KBM-7 (cell line): Measurements from ENCODE around the gene TRAPPC12.
"Not testable (repeated sequence)": the region's sequence is repeated elsewhere in the genome, so short reads cannot be mapped to it uniquely, and the experiment has no call there.

Source experiments
- DNase-seq: peaks from one replicate; pipeline ENCODE4 v3.0.0-alpha.2; 2015
- in situ Hi-C: fragments of 300-500 bp; cut with MboI; formaldehyde crosslinking; loops from 2 replicates; pipeline ENCODE4 v1.14.3; 2020; ENCODE audit warnings: low sequenced_read_pairs, low pct_unique_long_range_greater_than_20kb, mixed read lengths

Gene TRAPPC12

DNA sequence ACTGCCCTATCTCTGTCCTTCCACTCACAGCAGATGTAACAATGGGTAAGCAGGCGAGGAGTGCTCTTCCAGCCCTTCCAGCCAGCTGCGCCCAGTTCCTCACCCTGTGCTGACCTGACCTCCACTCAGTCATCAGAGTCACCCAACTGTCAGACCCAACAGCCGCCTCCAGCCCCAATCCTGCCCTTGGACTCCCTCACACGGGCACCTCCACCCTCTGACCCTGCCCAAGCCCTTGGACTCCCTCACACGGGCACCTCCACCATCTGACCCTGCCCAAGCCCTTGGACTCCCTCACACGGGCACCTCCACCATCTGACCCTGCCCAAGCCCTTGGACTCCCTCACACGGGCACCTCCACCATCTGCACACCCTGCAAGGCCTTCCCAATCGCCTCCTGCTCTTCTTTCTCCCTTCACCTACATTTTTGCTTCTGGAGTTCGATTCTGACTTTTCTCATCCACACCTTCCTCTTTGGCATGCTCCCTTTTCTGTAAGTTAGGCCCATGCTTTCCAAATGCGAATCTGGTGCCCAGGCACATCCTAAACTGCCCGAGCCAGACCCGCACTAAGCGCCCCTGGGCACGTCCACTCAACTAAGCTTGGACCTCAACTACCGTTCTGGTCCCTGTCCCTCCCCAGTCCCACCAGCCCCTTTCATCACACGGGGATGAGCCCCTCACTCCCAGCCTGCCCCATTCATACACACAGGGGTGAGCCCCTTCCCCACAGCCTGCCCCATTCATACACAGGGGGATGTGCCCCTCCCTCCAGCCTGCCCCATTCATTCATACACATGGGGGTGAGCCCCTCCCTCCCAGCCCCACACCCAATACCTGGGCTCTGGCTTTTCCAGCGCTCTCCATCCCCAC, 17.7 kb upstream of the TRAPPC12 start:
- in situ Hi-C loops: no loop called here
- DNase-seq: no peak

DNA sequence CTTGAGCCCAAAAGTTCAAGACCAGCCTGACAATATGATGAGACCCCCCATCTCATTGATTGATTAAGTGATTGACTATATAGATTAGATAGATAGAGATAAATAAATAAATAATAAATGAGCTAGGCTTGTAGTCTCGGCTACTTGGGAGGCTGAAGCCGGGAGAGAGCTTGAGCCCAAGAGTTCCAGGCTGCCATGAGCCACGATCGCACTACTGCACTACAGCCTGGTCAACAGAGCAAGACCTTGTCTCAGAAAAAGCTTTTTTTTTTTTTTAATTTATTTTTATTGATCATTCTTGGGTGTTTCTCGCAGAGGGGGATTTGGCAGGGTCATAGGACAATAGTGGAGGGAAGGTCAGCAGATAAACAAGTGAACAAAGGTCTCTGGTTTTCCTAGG, 14.3 kb upstream of the TRAPPC12 start:
- in situ Hi-C loops: no loop called here
- DNase-seq: no peak

DNA sequence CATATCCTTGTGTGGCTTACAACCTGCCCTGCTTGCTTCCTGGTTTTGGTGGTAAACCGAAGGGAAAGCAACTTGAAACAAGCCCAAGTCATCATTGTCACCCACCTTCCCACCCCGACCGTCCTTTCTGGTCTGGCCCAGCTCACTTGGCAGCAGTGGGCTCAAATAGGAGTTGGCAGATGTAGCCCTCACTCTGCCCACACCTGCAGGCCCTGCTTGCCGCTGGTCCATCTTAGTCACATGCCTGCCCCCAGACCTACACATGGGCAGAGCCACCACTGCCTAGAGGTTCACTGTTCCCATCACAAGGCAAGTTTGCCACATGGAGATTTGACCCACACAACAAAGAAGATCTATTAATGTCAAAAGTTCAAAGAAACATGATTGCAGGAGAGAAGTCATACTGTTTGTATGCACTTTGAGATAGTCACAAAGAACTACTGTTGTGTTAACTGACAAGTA, 11.2 kb upstream of the TRAPPC12 start:
- DNase-seq: no peak
- in situ Hi-C loops: no loop called here

DNA sequence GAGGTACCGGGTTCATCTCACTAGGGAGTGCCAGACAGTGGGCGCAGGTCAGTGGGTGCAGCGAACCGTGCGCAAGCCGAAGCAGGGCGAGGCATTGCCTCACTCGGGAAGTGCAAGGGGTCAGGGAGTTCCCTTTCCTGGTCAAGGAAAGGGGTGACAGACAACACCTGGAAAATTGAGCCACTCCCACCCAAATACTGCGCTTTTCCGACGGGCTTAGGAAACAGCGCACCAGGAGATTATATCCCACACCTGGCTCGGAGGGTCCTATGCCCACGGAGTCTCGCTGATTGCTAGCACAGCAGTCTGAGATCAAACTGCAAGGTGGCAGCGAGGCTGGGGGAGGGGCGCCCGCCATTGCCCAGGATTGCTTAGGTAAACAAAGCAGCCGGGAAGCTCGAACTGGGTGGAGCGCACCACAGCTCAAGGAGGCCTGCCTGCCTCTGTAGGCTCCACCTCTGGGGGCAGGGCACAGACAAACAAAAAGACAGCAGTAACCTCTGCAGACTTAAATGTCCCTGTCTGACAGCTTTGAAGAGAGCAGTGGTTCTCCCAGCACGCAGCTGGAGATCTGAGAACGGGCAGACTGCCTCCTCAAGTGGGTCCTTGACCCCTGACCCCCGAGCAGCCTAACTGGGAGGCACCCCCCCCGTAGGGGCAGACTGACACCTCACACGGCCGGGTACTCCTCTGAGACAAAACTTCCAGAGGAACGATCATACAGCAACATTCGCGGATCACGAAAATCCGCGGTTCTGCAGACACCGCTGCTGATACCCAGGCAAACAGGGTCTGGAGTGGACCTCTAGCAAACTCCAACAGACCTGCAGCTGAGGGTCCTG, 9.9 kb upstream of the TRAPPC12 start:
- in situ Hi-C loops, DNase-seq: not testable (repeated sequence)

DNA sequence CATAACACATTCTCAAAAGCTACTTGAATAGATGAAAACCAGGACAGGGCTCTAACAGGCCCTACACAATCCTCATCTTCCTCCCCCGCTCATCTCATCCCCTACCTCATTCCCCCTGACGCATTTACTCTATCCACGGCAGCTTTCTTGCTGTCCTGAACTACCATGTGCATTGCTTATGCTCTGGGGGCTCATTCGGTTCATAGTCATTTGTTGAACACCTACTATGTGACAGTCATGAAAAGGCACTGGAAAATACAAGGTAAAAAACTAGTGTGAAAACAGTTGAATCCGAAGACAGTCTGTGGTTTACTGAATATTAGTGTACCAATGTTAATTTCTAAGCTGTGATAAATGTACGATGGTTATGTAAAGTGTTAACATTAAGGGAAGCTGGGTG, 2.7 kb upstream of the TRAPPC12 start:
- in situ Hi-C loops: no loop called here

DNA sequence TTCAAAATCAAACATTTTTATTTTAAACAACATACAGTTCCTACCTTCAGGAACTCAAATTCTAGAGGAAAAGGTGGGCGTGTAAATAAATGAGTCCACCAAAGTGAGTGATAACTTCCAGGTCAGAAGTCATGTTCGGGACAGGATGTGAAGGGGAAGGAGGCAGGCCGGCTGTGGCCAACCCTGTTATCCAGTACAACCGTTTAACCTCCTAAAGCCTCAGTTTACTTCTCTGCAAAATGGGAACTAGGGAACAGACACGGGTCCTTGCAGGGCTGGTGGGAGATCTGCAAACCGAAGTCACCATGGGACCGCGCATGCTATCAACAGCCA, 2.2 kb upstream of the TRAPPC12 start:
- no peak for DNase-seq
- in situ Hi-C loops: no loop called here

More for the DNA sequence above, 2.7 kb upstream of the TRAPPC12 start:
- no peak for DNase-seq

DNA sequence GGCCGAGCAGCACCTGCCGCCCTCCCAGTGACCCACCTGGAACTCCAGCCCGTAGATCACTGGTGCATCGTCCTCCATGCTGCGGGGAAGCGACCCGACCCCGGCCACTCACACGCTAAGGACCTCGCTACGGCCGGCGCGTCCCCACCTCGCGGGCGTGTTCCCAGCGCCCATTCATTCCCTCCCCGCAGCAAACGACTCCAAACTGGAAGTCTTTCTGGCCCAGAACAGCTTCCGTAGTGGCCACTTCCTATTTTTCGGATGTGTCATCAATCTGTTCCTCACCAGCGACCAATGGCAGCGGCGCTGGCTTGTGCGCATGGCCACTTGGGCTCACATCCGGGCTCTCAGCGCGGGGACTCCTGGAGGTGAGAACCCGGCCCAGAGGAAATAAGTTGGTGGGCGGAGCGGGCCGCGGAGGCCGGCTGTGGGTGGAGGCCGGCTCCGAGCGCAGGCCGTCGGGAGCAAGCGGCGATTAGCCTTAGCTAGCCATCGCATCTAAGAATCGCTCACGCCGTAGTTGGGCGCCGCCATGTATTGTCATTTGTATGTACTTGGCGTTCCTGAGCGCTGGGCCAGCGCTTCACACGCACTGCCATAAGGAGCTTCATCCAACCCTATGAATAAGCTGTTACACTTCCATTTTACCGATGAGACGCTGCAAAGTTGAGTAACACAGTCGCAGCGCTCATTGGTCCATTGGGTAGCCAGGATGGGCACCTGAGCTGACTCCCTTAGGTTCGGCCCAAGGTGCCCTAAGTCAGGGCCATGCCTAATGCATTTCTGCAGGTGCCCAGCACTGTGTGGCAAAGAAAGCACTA, 1.7 kb upstream of the TRAPPC12 start, which contains the start of gene EIPR1:
TSS of gene EIPR1 (minus strand) at position 207 of the 821 bp plus-strand sequence. CDS start at position 78, 129 bp downstream.
- in situ Hi-C loops: no loop called here

DNA sequence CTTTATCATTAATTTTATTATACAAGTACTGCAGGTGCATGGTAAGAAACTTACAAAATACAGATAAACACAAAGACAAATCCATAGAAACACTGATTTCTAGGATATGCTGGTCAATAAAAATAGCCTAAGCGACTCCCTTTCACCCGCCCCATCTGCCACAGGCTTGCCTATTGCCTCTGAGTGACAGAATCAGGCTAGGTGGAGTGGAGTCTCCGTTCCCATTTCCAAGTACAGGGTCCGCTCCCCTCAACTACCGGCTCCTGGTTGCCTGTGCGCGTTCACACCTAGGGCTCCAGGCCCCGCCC, 201 bp upstream of the TRAPPC12 start:
- DNase-seq: no peak
- in situ Hi-C loops: no loop called here

More for the DNA sequence above, 1.7 kb upstream of the TRAPPC12 start, which contains the start of gene EIPR1:
- DNase-seq: peak; percentile 98

DNA sequence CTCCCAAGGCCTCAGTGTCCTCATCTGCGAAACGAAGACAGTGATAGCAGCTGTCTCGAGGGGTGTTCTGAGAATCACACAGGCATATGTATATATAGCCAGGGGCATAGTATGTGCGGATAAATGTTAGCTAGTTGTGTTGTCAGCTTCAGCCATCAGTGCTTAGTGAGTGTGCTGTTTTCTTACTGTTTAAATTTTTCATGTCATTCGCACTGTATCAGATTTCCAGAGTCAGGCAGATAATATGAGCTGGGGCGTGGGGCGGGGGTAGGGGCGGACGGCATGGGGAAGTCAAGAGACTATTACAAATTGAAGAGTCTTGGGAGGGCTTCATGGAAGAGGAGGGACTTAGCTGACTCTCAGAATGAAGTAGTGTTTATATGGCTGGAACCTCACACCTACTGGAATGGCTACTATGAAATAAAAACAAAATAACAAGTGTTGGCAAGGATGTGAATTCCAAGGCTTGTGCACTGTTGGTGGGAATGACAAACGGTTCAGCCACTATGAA, 7.0 kb downstream of the TRAPPC12 start:
- in situ Hi-C loops: no loop called here

DNA sequence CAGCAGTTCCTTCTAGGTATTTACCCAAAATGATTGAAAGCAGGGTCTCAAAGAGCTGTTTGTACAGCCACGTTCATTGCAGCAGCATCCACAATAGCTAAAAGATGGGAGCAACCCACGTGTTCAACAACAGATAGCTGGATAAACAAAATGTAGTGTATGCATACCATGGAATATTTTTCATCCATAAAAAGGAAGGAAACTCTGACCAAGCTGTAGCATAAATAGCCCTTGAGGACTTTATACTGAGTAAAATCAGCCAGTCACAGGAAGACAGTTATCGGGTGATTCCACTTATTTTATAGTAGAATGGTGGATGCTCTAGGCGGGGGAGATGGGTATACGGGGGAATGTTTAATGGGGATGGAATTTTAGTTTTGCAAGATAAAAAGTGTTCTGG, 7.5 kb downstream of the TRAPPC12 start:
- in situ Hi-C loops: no loop called here
- no peak for DNase-seq

More for the DNA sequence above, 7.0 kb downstream of the TRAPPC12 start:
- DNase-seq: no peak

DNA sequence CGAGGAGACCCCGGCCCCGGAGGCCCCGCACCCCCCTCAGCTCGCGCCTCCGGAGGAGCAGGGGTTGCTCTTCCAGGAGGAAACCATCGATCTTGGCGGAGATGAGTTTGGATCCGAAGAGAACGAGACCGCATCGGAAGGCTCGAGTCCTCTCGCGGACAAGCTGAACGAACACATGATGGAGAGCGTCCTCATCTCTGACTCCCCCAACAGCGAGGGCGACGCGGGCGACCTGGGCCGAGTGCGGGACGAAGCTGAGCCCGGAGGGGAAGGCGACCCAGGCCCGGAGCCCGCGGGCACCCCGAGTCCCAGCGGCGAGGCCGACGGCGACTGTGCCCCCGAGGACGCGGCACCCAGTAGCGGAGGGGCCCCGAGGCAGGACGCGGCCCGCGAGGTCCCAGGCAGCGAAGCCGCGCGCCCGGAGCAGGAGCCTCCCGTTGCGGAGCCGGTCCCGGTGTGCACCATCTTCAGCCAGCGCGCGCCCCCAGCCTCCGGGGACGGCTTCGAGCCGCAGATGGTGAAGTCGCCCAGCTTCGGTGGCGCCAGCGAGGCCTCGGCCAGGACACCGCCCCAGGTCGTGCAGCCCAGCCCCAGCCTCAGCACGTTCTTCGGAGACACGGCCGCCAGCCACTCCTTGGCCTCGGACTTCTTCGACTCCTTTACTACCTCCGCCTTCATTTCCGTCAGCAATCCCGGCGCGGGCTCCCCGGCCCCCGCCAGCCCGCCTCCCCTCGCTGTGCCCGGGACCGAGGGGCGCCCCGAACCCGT, 8.3 kb downstream of the TRAPPC12 start:
- in situ Hi-C loops: no loop called here
- no peak for DNase-seq

DNA sequence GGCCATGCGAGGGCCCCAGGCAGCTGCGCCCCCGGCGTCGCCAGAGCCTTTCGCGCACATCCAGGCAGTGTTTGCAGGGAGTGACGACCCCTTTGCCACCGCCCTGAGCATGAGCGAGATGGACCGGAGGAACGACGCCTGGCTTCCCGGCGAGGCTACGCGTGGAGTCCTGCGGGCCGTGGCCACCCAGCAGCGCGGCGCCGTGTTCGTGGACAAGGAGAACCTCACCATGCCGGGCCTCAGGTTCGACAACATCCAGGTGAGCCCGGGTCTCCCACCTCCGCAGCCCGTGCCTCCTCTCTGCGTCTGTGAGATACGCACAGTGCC, 8.9 kb downstream of the TRAPPC12 start:
- in situ Hi-C loops: no loop called here

DNA sequence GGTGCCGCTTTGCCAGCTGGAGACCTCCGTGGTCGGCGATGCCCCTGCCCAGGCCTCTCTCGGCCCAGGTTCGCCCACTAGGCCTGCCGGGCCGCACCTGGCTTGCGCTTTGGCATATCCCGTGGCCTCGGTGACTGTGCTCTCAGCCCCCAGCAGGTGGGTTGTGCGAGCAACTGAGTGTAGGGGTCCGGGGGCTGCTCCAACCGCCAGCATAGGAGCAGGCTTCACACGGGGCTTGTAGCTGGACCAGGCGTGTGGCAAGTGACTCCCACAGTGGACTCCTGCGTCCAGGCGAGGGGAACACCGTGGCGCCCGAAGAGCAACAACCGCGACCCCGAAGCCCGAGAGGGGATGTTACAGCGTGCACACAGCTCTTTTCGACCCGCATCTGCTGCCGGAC, 9.7 kb downstream of the TRAPPC12 start:
- in situ Hi-C loops: no loop called here

More for the DNA sequence above, 8.9 kb downstream of the TRAPPC12 start:
- DNase-seq: no peak

DNA sequence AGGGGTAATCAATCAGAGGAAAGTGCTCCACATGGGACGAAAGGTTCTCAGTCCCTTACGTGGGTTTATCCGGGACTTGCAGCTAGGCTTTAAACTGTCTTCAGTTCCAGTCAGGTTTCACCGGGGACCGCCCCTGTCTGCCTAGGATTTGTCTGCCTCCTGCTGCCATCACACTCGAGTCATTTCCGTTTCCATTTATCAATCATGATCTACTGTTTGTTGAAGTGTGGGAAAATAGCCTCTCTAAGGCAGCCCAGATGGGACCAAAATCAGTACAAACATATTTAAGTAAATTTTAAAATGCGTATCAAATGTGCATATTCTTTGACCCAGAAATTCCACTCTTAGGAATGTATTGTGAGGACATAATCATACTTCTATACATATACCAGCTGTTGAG, 10.5 kb downstream of the TRAPPC12 start:
- in situ Hi-C loops: no loop called here
- DNase-seq: no peak

More for the DNA sequence above, 9.7 kb downstream of the TRAPPC12 start:
- DNase-seq: no peak

DNA sequence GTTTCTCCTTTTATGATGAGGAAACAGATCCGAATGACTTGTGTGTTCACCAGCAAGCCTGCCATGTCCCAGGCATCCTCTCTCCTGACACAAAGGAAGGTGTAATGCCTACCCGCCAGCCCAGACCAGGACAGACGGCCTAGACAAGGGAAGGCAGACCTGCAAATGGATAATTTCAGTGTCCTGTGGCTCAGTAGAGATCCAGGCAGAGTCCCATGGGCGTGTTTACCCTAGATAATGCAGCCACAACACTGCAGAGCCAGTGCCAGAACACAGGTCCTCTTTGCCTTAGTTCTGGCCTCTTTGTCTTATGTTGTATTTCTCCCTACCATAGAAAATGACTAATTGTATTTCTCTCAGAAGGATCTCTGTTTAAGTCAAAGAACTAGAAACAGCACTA, 12.7 kb downstream of the TRAPPC12 start:
- no peak for DNase-seq
- in situ Hi-C loops: no loop called here

DNA sequence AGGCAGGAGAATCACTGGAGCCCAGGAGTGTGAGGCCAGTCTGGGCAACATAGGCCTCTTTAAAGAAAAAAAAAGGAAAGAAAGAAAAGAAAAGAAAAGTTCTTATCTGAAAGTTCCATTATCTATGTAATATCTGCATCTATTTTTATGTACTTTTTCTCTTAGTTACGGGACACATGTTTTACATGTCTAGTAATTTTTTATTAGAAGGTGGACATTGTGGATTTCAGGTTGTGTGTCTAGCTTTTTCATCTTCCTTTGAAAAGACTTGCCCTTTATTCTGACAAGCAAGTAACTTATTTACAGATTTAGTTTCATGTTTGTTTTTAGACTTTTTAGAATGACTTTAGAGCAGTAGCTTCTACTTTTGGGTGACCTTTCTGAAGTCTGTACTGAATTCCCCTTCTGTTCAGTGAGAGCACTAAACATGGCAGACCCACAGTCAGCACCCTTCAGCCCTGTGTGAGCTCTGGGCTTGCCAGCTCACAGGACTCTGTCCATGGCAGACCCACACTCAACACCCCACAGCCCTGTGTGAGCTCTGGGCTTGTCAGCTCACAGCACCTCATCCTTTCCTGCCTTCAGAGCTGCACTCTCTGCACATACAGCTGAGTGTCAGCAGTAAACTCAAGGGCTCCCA, 17.5 kb downstream of the TRAPPC12 start:
- in situ Hi-C loops: no loop called here
- DNase-seq: no peak

DNA sequence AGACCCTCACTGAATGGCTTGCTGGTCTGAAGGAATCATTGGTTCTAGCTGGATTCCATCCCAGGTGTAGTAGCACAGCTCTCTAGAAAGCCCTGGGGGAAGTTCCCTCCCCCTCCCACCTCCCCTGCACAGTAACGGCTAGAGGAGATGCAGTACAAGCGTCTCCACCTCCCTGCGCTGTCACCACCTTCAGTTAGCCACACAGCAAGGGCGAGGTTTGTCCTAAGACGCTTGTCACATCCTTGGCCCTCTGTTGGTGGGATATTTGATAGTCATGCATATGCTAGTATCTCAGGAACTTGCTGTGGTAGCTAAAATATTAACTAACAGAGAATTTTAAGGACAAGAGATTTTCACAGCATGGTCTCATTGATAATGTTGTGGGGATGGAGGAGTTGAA, 19.4 kb downstream of the TRAPPC12 start:
- no peak for DNase-seq
- in situ Hi-C loops: no loop called here

DNA sequence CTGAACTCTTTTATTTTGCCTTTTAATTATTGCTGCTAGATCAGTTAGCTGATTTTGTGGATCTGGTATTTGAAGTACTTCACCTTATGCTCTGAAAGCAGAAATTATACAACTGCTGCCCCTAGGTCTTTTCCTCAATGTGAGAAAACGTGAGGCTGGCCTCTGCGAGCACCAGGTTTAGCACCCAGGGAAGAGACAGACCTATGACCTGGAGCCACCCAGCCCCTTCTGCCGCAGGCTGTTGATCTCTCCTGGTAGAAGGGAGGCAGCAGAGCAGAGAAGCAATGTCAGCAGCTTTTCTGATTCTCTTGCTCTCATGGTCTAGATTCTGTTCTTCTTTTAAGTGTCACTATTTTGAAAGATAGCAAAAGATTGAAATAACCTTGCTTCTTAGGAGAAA, 19.9 kb downstream of the TRAPPC12 start:
- in situ Hi-C loops: no loop called here
- DNase-seq: no peak
